Measurements from ENCODE around the gene MYO3A.

GRCh38 chr10:26090762-26091161 lies 156.7 kb downstream of the MYO3A start:
- TF ChIP-seq POLR2A (IDR thresholded peaks at IDR 0.05) = no peak
- TF ChIP-seq, protein P1, sequence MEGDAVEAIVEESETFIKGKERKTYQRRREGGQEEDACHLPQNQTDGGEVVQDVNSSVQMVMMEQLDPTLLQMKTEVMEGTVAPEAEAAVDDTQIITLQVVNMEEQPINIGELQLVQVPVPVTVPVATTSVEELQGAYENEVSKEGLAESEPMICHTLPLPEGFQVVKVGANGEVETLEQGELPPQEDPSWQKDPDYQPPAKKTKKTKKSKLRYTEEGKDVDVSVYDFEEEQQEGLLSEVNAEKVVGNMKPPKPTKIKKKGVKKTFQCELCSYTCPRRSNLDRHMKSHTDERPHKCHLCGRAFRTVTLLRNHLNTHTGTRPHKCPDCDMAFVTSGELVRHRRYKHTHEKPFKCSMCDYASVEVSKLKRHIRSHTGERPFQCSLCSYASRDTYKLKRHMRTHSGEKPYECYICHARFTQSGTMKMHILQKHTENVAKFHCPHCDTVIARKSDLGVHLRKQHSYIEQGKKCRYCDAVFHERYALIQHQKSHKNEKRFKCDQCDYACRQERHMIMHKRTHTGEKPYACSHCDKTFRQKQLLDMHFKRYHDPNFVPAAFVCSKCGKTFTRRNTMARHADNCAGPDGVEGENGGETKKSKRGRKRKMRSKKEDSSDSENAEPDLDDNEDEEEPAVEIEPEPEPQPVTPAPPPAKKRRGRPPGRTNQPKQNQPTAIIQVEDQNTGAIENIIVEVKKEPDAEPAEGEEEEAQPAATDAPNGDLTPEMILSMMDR (IDR thresholded peaks at IDR 0.05) = no peak

Measured in breast epithelium (tissue), 3 donors.